HT-29 (cell line): ENCODE measurements around the gene PDCD11. TPM values are rescaled to one million over a fixed set of nuclear protein-coding genes. Genes with fewer than 3 reads are reported as not detected.
"Not testable (repeated sequence)": the region's sequence is repeated elsewhere in the genome, so short reads cannot be mapped to it uniquely, and the experiment has no call there.

Experiments used
- DNase-seq: peaks from one replicate; pipeline ENCODE4 v3.0.0-alpha.2; 2015; ENCODE audit warnings: low spot score
- total RNA-seq: library from RNA; depleted of rRNA; stranded (reverse); fragments of >200 nt; shearing (Covaris generic); gene quantifications from 2 replicates; pipeline ENCODE4 v1.2.3, GENCODE V29; 2014

Gene PDCD11
- total RNA-seq, 1 experiment from 2014 or later = 34.0 TPM

- no peak for DNase-seq
Observed at GRCh38 chr10:103415581-103415980, 19.2 kb downstream of the PDCD11 start.

GRCh38 chr10:103416436-103417147 lies 20.2 kb downstream of the PDCD11 start:
- DNase-seq = peak; percentile 79

DNA sequence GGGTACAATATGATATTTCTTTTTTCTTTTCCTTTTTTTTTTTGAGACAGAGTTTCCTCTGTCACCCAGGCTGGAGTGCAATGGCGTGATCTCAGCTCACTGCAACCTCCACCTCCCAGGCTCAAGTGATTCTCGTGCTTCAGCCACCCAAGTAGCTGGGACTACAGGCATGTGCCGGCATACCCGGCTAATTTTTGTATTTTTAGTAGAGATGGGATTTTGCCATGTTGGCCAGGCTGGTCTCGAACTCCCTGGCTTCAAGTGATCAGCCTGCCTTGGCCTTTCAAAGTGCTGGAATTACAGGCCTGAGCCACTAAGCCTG lies 20.7 kb downstream of the PDCD11 start:
- not testable (repeated sequence) for DNase-seq

DNA sequence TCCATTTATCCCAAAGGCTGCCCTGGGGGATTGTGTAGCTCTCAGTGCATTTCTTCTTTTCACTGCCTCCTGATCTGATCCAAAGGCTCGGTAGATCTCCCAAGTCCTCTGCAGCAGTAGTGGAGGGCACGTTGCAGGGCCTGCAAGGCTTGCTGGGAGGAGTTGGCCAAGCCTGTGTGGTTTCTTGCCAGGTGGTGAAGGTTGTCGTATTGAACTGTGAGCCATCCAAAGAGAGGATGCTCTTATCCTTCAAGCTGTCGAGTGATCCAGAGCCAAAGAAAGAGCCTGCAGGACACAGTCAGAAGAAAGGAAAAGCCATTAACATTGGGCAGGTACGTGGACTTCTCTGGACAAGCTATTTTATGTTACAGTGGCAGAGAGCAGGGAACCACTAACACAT lies 21.2 kb downstream of the PDCD11 start:
- no peak for DNase-seq

- DNase-seq = no peak
Observed at GRCh38 chr10:103419101-103419500, 22.7 kb downstream of the PDCD11 start.

GRCh38 chr10:103423748-103424147 lies 27.3 kb downstream of the PDCD11 start:
- DNase-seq = no peak

GRCh38 chr10:103427866-103428265 lies 31.4 kb downstream of the PDCD11 start:
- no peak for DNase-seq

- DNase-seq = no peak
Observed at GRCh38 chr10:103428989-103429643, 32.7 kb downstream of the PDCD11 start.

GRCh38 chr10:103429647-103430046 lies 33.2 kb downstream of the PDCD11 start:
- DNase-seq = no peak

- DNase-seq = no peak
Observed at GRCh38 chr10:103431902-103432301, 35.5 kb downstream of the PDCD11 start.

GRCh38 chr10:103433858-103434257 lies 37.4 kb downstream of the PDCD11 start:
- no peak for DNase-seq

DNA sequence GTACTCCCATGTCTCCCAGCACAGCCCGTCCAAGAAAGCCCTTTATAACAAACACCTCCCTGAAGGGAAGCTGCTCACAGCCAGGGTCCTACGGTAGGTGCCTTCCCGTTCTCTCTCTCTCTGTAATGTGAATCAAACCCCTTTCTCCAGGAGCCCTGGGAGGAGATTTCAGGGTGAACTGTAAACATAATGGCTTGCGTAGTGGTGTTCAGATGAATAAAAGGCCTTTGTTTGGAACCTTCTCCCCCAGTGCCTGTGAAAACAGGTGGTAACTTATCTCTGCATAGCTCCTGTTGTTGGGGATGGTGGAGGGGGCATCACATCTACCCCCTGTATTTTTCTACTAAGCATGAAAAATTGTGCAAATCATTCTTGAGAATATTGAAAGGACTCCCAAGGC lies 43.4 kb downstream of the PDCD11 start:
- no peak for DNase-seq

GRCh38 chr10:103440416-103440815 lies 44.0 kb downstream of the PDCD11 start:
- DNase-seq = no peak

DNA sequence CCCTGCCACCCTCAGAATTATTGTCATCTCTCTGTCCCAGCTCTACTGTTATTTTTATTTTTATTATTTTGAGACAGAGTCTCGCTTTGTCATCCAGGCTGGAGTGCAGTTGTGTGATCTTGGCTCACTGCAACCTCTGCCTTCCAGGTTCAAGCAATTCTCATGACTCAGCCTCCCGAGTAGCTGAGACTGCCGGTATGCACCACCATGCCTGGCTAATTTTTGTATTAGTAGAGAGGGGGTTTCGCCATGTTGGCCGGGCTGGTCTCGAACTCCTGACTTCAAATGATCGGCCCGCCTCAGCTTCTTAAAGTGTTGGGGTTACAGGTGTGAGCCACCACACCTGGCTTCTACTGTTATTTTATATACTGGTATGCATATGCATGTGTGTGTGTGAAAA lies 44.8 kb downstream of the PDCD11 start:
- no peak for DNase-seq

DNA sequence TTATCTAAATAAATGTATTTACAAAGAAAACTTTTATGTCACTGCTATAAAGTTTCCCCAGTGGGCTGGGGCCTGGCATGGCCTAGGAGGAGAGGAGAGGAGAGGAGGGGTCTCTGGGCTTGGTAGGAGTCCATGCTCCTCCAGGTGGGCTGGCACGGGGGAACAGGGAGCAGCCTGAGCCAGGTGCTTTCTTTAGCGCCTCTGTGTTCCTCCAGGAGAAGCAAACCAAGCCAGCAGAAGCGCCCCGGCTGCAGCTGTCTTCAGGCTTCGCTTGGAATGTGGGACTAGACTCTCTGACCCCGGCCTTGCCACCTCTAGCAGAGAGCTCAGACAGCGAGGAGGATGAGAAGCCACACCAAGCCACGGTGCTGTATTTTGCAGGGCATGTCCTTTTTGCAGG lies 45.2 kb downstream of the PDCD11 start:
- DNase-seq = no peak

DNA sequence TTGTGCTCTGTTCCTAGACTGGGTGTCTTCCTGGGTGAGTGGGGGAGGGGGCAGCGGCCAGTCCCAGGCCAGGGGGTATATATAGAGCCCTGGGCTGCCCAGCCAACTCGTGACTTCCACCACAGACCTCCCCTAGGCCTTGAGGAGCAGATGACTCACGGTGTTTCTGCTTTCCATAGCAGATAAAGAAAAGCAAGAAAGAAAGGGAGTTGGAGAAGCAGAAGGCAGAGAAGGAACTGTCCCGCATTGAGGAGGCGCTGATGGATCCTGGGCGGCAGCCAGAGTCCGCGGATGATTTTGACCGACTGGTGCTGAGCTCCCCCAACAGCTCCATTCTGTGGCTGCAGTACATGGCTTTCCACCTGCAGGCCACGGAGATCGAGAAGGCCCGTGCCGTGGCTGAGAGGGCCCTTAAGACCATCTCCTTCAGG lies 45.6 kb downstream of the PDCD11 start:
- DNase-seq = no peak

DNA sequence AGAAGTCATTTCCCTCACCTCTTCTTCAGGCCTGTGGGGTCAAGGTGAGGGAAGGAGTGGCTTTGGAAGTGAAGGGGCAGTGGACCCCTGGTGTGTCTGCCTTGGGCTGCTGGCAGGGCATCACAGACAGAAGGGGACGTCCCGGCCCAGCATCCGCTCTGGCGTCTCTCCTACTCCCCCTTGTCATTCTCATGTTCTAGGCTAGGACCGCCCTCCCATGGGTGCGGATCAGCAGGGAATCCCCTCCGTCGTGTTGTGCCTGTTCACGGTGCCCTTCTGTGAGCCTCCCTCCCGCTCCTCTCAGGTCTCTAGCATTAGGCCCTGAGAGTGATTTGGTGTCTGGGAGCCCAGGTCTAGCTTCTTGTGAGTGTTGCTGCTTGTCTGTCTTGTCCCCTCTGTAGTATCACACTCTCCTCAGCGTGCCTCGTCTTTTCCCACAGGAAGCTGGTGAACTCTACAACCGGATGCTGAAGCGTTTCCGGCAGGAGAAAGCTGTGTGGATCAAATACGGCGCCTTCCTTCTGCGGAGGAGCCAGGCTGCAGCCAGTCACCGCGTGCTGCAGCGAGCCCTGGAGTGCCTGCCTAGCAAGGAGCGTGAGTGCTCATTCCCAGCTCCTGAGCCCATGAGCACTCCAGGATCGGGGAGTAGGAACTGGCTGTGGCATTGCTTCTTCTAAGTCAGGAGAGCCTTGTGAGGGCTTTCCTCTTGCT lies 47.2 kb downstream of the PDCD11 start:
- DNase-seq = no peak

DNA sequence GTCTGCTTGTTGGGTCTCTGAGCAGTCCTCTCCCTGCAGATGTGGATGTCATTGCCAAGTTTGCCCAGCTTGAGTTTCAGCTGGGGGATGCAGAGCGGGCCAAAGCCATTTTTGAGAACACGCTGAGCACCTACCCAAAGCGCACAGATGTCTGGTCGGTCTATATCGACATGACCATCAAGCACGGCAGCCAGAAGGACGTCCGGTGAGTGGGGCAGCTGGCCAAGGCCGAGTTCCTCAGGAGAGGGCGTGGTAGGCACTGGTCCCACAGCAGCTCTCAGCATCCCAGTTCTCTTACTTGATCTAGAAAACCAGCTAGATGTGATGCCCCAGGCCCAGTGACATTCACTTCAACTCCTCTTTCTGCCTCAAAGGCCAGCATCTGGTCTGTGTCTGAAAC lies 48.1 kb downstream of the PDCD11 start:
- no peak for DNase-seq

DNA sequence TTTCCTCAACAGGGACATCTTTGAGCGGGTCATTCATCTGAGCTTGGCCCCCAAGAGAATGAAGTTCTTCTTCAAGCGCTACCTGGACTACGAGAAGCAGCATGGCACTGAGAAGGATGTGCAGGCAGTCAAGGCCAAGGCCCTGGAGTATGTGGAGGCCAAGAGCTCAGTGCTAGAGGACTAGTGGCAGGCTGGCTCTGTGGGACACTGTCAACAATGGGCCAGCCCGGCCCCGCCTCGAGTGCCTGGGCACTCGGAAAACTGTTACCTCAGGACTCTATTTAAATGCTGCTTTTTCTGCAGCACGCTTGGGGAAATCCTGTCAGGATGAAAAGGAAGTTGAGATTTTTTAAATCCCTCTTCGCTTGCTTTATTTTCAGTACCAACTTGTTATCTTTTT lies 48.9 kb downstream of the PDCD11 start:
- DNase-seq = no peak

- DNase-seq = no peak
Observed at GRCh38 chr10:103445767-103446567, 49.5 kb downstream of the PDCD11 start.

DNA sequence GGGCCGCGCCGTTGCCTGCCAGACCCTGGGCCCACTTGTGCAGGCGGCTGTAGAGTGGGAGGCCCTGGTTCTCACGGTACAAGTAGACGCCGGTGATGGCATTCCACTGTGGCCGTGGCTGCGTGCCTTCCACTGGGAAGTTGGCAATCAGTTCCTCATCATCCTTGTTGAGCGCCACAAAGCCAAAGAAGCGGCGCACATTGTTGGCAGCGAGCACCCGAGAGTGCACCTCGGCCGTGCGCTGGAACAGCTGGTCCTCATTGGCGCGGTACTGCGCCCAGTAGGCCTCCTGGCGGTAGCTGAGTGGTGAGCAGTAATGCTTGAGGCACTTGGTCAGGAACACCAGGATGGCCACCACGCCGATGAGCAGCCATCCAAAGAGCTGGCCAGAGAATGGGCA lies 50.8 kb downstream of the PDCD11 start:
- DNase-seq = no peak

- no peak for DNase-seq
Observed at GRCh38 chr10:103448746-103449145, 52.3 kb downstream of the PDCD11 start.
